DMS53 (cell line): ENCODE results near the gene SPR.

ENCODE experiments used
- DNase-seq: peaks from one replicate; lab custom pipeline; 2025; lab: John Stamatoyannopoulos, UW

Gene SPR

DNA sequence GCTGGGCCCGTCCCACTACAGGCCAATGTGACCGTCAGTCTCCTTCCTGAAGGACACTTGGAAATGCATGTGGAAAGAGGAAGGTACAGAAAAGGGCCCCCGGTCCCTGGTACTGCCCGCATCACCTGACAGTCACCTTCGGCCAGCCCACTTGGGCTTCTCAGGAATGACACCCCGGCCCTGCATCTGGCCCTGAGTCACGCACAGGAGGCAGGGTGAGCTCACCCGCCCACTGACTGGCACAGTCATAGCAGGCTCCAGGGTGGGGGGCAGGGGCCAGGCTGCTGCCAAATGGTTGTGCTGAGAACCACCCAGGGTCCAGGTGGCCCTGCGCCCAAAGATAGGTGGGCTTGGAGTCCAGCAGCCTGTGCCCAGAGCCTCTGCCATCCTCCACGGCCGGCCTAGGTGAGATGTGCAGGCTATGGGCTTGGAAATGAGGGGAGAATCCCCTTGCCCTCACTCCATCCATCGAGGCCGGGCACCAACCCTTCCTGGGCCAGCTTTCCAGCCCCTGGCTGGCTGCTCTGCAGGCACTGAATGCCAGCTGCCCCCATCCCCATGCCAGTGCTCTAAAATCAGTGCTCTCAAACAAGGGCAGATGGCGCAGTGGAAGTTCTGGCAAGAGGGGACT lies 44.2 kb downstream of the SPR start:
- no peak for DNase-seq

DNA sequence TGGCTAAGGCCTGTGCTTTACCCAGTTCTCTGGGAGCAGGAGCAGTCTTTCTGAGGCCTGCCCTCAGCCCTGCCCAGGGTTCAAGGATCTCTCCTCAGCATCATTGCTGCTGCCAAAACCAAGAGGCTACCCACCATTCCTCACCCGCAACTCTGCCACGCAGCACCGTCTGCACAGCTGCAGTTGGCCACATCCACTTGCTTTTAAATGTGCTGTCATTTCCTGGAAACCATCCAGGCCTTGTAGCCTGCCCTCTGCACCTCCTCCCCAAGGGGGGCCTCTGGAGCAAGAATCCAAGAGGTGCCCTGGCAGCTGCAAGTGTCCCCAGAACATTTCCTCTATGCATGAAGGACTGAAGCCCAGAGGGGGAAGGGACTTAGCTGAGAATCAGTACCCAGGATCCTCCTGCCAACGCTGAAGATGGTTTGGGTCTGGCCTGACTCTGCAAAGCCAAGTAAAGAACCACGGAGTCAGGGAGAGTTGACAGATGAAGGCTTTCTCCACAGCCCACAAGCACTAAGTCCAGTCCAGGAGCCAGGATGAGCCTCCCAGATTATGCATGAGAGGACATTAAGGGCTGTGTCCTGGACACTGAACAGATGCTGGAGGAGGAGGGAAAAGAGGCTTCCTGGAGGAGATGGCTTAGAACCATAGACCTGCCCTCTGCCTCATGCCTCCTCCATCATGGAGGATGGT lies 45.0 kb downstream of the SPR start:
- no peak for DNase-seq

- DNase-seq, result no peak
Observed at GRCh38 chr2:72932805-72933204, 45.6 kb downstream of the SPR start.

DNA sequence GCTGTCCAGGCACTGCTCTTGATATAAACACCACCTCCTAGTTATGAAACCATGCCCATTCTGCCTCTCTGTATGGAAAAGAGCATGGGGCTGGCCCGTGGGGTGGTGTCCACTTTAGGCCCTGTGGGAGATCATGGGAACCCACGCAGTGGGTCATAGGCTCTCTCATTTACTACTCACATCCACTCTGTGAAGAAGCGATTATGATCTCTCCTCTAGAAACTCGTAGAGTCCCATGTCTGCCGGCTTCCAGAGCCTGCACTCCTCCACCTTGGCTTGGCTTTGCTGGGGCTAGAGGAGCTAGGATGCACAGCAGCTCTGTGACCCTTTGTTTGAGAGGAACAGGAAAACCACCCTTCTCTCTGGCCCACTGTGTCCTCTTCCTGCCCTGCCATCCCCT lies 46.0 kb downstream of the SPR start:
- no peak for DNase-seq

- DNase-seq, result no peak
Observed at GRCh38 chr2:72933646-72934151, 46.5 kb downstream of the SPR start.

GRCh38 chr2:72934683-72935610 lies 47.7 kb downstream of the SPR start:
- peak; percentile 75 for DNase-seq

GRCh38 chr2:72935611-72935957 lies 48.4 kb downstream of the SPR start:
- DNase-seq, result no peak

- no peak for DNase-seq
Observed at GRCh38 chr2:72936660-72937355, 49.6 kb downstream of the SPR start.

- no peak for DNase-seq
Observed at GRCh38 chr2:72937356-72937669, 50.1 kb downstream of the SPR start.

DNA sequence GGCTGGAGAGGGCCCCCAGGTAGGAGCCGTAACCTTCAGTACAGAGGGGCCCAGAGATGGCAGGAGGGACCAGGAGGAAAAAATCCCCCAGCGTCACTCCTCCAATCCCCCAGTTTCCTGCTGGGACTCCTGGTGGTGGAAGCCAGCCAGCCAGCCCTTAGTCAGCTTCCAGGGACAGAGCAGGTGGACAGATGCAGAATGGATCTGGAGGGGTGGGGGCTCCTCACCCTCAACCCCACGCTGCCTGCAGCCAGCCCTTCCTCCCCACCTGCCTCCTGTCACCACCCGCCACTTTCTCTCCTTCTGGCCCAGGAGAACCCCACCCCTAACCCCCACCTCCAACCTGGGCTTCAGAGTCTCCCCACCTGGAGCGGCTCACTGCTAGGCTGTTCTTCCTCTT lies 51.2 kb downstream of the SPR start:
- DNase-seq, result no peak

GRCh38 chr2:72940361-72940760 lies 53.2 kb downstream of the SPR start:
- no peak for DNase-seq

DNA sequence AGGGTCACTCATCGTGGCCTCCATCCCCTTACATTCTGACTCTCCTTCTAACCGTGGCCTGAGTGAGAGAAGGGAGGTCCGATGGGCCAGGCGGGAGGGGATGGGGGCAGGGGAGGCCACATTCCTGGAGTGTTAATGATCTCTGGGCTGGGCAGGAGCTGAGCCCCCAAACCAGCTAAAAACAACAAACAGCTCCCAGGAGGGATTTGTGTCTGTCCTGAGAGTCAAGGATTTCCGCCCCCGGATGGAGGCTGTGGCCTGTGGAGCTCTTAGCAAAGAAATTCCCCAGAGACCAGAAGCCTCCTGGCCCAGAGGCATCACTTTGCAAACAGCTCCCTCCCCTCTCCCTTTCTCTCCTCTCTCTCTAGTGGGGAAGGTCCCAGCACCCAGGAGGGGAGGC lies 53.6 kb downstream of the SPR start:
- no peak for DNase-seq
